IPS-15b (cell line): ENCODE results near the gene ORM2.
"Not testable (repeated sequence)": the region's sequence is repeated elsewhere in the genome, so short reads cannot be mapped to it uniquely, and the experiment has no call there.

Source experiments
- H3K27me3 ChIP-seq: one replicate; pipeline ENCODE4 v1.6.1; 2013; ENCODE audit warnings: low read length; ENCODE audit not compliant: control insufficient read depth, insufficient read depth
- H3K36me3 ChIP-seq: one replicate; pipeline ENCODE4 v1.6.1; 2013; ENCODE audit warnings: low read length; ENCODE audit not compliant: control insufficient read depth, insufficient read depth
- H3K4me1 ChIP-seq: one replicate; pipeline ENCODE4 v1.6.1; 2013; ENCODE audit warnings: mild to moderate bottlenecking, low read length; ENCODE audit not compliant: control insufficient read depth, insufficient read depth
- H3K4me3 ChIP-seq: one replicate; pipeline ENCODE4 v1.5.1; 2013; ENCODE audit warnings: low read depth, low read length
- H3K9ac ChIP-seq: one replicate; pipeline ENCODE4 v1.6.1; 2013; ENCODE audit warnings: low read depth, mild to moderate bottlenecking, low read length
- H3K9me3 ChIP-seq: one replicate; pipeline ENCODE4 v1.6.1; 2013; ENCODE audit warnings: mild to moderate bottlenecking, low read length; ENCODE audit not compliant: control insufficient read depth, insufficient read depth

ORM2 gene

DNA sequence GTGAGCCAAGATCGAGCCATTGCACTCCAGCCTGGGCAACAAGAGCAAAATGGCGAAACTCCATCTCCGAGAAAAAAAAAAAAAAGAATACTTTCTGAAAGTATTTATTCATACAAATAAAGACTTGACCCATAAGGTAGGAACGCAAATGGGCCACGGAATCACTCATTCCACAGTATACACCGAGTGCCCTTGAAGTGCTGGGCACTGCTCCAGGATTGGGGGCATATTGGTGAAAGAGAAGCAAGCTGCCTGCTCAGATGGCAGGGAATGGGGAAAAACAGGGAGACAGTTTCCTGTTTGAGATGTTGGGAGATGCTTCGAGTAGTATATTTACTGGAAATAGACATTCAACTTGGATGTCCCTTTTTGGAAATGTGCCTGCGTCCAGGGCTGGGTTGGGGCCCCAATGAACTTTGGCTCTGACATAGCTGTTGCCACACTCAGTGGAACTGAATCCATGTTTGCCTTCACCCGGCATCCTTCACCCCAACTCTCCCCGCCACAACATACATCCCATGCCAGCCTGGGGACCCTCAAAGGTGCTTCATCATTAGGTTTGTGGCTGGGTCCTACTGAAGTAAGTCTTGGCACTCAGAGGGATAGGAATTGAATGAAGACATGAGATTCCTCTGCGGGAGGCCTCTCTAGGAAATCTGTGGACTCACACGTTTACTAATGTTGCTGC lies 588 bp upstream of the ORM2 start:
- not testable (repeated sequence) for H3K4me1 ChIP-seq, H3K9me3 ChIP-seq, H3K36me3 ChIP-seq, H3K27me3 ChIP-seq, H3K9ac ChIP-seq, H3K4me3 ChIP-seq

GRCh38 chr9:114330636-114331035 lies 967 bp downstream of the ORM2 start:
- no peaks in the 10 kb centered on the region for H3K9me3 ChIP-seq
- no peak overlapping the region for H3K9ac ChIP-seq
- H3K36me3 ChIP-seq, result peaks cover 4% of the 10 kb centered on the region
- H3K27me3 ChIP-seq, result no peaks in the 10 kb centered on the region
- no peaks in the 10 kb centered on the region for H3K4me1 ChIP-seq
- no peak overlapping the region for H3K4me3 ChIP-seq

DNA sequence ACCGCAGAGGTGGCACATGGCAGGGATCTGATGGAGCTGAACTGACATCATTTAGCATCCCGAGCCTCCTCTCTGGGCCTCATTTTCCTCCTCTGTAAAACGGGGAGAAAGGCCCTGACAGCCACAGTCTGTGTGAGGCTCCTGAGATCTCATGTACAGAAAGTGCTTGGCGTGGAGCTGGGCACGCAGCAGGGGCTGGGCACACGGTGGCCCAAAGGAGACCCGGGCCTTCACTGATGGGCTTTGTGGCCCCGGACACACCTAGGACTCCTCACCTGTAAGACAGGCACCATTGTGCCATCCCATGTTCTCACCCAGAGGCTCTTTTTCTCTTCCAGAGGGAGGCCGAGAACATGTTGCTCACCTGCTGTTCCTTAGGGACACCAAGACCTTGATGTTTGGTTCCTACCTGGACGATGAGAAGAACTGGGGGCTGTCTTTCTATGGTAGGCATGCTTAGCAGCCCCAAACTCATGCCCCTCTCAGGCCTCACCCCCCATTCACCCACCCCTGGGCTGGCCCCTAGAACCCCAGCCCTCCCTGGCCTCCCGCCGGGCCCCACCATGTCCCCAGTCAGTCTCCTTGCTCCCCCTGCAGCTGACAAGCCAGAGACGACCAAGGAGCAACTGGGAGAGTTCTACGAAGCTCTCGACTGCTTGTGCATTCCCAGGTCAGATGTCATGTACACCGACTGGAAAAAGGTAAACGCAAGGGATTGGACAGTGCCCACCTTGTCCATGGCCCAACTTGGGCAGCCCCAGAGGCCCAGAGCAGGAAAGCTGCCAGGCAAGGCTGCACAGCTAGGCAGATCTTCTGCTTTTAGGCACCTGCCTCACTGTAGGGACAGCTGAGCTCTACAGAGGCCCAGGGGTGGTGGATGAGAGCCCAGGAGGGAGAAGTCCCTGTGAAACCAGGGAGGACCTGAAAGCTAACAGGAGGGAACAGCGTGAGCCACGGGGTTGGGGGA lies 1.8 kb downstream of the ORM2 start:
- not testable (repeated sequence) for H3K27me3 ChIP-seq, H3K36me3 ChIP-seq, H3K9ac ChIP-seq, H3K4me1 ChIP-seq, H3K4me3 ChIP-seq, H3K9me3 ChIP-seq

- not testable (repeated sequence) for H3K4me1 ChIP-seq, H3K36me3 ChIP-seq, H3K4me3 ChIP-seq, H3K27me3 ChIP-seq, H3K9me3 ChIP-seq, H3K9ac ChIP-seq
These were observed 2.9 kb downstream of the ORM2 start for GRCh38 chr9:114332474-114333040.

- not testable (repeated sequence) for H3K9ac ChIP-seq, H3K4me3 ChIP-seq, H3K27me3 ChIP-seq, H3K9me3 ChIP-seq, H3K4me1 ChIP-seq
- peaks cover 11% of the 10 kb centered on the region for H3K36me3 ChIP-seq
These were observed 4.0 kb downstream of the ORM2 start for GRCh38 chr9:114333718-114334117.

DNA sequence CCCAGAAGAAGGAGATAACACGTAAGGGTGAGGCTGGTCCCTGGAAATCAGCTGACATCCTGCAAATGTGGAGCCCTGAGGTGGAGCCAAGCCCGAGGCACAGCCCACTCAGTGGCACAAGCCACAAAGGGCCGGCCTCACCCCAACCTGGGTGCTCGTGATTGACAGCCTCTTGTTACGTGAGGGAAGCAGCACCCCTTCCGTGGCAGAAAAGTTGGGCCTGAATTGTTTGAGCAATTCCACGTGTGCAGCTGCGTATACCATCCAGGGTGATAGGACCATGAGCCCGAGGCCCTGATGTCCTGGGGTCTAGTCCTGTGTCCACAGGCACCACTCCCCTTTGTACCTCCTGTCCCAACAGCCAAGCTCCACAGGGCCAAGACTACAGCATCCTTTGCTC lies 4.8 kb downstream of the ORM2 start:
- H3K9ac ChIP-seq, result no peak overlapping the region
- H3K4me1 ChIP-seq, result no peaks in the 10 kb centered on the region
- no peaks in the 10 kb centered on the region for H3K27me3 ChIP-seq
- peaks cover 11% of the 10 kb centered on the region for H3K36me3 ChIP-seq
- H3K4me3 ChIP-seq, result no peak overlapping the region
- H3K9me3 ChIP-seq, result no peaks in the 10 kb centered on the region

DNA sequence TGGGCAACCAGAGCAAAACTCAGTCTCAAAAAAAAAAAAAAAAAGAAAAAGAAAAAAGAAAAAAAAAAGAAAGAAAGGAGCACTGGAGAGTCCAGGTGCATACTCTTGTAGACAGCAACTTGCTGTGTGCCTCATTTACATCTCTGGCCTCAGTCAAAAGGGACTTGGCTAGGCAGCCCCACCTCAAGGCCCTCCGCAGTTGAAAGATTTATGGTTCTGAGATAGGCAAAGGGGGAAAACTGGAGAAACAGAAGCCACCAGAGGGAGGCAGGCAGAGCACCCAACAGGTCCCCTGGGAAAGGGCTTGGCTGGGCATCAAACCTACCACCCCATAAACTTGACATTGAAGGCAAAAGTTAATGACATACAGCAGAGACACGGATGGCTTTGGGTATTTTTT lies 6.1 kb downstream of the ORM2 start:
- H3K9me3 ChIP-seq, result no peaks in the 10 kb centered on the region
- H3K27me3 ChIP-seq, result no peaks in the 10 kb centered on the region
- no peak overlapping the region for H3K4me3 ChIP-seq
- H3K4me1 ChIP-seq, result no peaks in the 10 kb centered on the region
- no peak overlapping the region for H3K9ac ChIP-seq
- H3K36me3 ChIP-seq, result peaks cover 11% of the 10 kb centered on the region

GRCh38 chr9:114336157-114336556 lies 6.5 kb downstream of the ORM2 start:
- Histone ChIP-seq H3K36me3 (peaks cover 15% of the 10 kb centered on the region), H3K4me3 (no peak overlapping the region), H3K27me3 (no peaks in the 10 kb centered on the region), H3K9ac (no peak overlapping the region), H3K9me3 (no peaks in the 10 kb centered on the region), H3K4me1 (no peaks in the 10 kb centered on the region)

GRCh38 chr9:114336699-114337395 lies 7.2 kb downstream of the ORM2 start:
- Histone ChIP-seq H3K36me3 (peaks cover 19% of the 10 kb centered on the region), H3K9ac (no peak overlapping the region), H3K9me3 (no peaks in the 10 kb centered on the region), H3K4me1 (no peaks in the 10 kb centered on the region), H3K4me3 (no peak overlapping the region), H3K27me3 (no peaks in the 10 kb centered on the region)

DNA sequence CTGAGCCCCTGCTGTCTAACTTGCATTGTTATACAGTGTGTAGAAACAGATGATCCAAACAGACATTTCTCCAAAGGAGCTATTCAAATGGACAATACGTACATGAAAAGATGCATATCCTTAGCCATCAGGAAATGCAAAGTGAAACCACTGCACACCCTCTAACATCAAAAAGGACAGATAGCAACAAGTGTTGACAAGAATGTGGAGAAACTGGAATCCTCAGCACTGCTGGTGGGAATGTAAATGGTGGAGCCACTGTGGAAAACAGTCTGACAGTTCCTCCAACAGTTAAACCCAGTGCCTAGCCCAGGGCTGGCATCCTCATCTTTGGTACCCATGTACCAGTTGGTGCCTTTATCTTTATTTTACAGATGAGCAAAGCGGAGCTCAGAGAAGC lies 8.5 kb downstream of the ORM2 start:
- Histone ChIP-seq H3K36me3 (peaks cover 24% of the 10 kb centered on the region), H3K9me3 (no peaks in the 10 kb centered on the region), H3K27me3 (no peaks in the 10 kb centered on the region), H3K4me3 (no peak overlapping the region), H3K9ac (no peak overlapping the region), H3K4me1 (no peaks in the 10 kb centered on the region)

DNA sequence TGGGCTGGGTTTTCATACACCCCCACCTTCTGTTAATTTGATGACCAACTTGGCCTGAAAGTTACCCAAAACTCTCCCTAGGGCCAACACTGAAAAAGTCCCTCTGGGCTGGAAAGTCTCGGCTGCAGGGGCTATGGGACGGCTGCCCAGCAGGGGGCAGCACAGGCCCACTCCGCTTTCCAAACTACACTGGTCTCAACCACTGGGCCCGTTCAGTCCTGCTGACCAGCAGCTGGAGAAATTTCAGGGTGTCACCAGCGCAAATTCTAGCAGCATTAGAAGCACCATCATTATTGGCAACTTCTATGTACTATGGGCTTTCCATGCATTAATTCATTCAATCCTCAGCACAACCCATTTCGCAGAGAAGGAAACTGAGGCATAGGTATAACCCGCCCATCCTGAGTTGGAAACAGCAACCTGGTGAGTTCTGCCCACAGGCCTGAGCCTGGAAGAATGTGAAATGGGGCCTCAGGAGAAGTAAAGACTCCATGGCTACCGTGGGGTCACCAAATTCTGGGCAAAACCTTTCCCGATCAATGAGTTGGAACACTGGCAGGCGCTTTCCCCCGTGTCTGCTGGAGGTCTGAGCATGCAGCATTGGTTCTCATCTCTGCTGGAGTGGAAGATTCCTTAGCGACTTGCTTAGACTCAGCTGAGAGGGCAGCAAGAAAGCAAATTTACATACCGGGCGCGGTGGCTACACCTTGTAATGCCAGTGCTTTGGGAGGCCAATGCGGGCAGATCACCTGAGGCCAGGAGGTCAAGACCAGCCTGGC lies 9.7 kb downstream of the ORM2 start:
- Histone ChIP-seq H3K9ac (no peak overlapping the region), H3K36me3 (peaks cover 24% of the 10 kb centered on the region), H3K27me3 (no peaks in the 10 kb centered on the region), H3K9me3 (no peaks in the 10 kb centered on the region), H3K4me1 (no peaks in the 10 kb centered on the region), H3K4me3 (no peak overlapping the region)
